PC-3 (cell line): ENCODE data around the gene TMEM178A. TPM values are rescaled to one million over a fixed set of nuclear protein-coding genes. Genes with fewer than 3 reads are reported as not detected.

Source experiments
- ATAC-seq: fragments of 200-7000 bp; cut with Tn5 transposase; 2 replicates; pipeline ENCODE4 v1.9.1; 2020; ENCODE audit warnings: mild to moderate bottlenecking, moderate library complexity
- BruUV-seq: library from RNA; stranded (reverse); fragments of 400-500 nt; replicated peaks from 2 replicates; lab custom pipeline; 2021; lab: Mats Ljungman, UMichigan
- CTCF ChIA-PET: fragments of 300-600 bp; sonication (Branson Sonifier 250); formaldehyde crosslinking; loops from one replicate; lab custom pipeline; 2022; ENCODE audit warnings: antibody characterized with exemption; lab: Charles Lee
- POLR2A ChIA-PET: fragments of 300-600 bp; sonication (Branson Sonifier 250); formaldehyde crosslinking; loops from one replicate; lab custom pipeline; 2022; ENCODE audit warnings: antibody characterized with exemption; ENCODE audit not compliant: unreplicated experiment; lab: Charles Lee
- DNase-seq: peaks from one replicate; pipeline ENCODE4 v3.0.0-alpha.2; 2015
- H2AFZ ChIP-seq: fragments of 300-600 bp; sonication (generic); 2 replicates; pipeline ENCODE4 v1.6.0; 2016; ENCODE audit warnings: antibody characterized with exemption, low read length
- H3F3A ChIP-seq: fragments of 300-600 bp; sonication (generic); one replicate; pipeline ENCODE4 v1.6.0; 2017; ENCODE audit warnings: antibody characterized with exemption, low read length, control low read depth, mild to moderate bottlenecking; ENCODE audit not compliant: unreplicated experiment
- H3K27ac ChIP-seq: fragments of 300-600 bp; sonication (generic); 2 replicates; pipeline ENCODE4 v1.5.1; 2016; ENCODE audit warnings: mild to moderate bottlenecking, low read length
- H3K27me3 ChIP-seq: fragments of 300-600 bp; sonication (generic); 2 replicates; pipeline ENCODE4 v1.6.1; 2016; ENCODE audit warnings: low read length, mixed read lengths
- H3K36me3 ChIP-seq: fragments of 300-600 bp; sonication (generic); 2 replicates; pipeline ENCODE4 v1.6.1; 2016; ENCODE audit warnings: low read depth, mixed run types, low read length, mixed read lengths
- H3K4me1 ChIP-seq: fragments of 300-600 bp; sonication (generic); 2 replicates; pipeline ENCODE4 v1.5.1; 2016; ENCODE audit warnings: low read length; ENCODE audit not compliant: insufficient read depth
- H3K4me2 ChIP-seq: fragments of 300-600 bp; sonication (generic); 2 replicates; pipeline ENCODE4 v1.6.0; 2016; ENCODE audit warnings: low read length
- H3K4me3 ChIP-seq: fragments of 300-600 bp; sonication (generic); 2 replicates; pipeline ENCODE4 v1.5.1; 2016; ENCODE audit warnings: mild to moderate bottlenecking, low read length, mixed read lengths
- H3K79me2 ChIP-seq: fragments of 300-600 bp; sonication (generic); 2 replicates; pipeline ENCODE4 v1.6.1; 2017; ENCODE audit warnings: low read length, mixed read lengths
- H3K9ac ChIP-seq: fragments of 300-600 bp; sonication (generic); 2 replicates; pipeline ENCODE4 v1.6.0; 2016; ENCODE audit warnings: mild to moderate bottlenecking, low read length
- H3K9me2 ChIP-seq: fragments of 300-600 bp; sonication (generic); replicated peaks from 2 replicates; pipeline ENCODE4 v1.6.1; 2016; ENCODE audit warnings: mixed run types, low read length, mixed read lengths
- H3K9me3 ChIP-seq: fragments of 300-600 bp; sonication (generic); 2 replicates; pipeline ENCODE4 v1.6.1; 2016; ENCODE audit warnings: low read length, mixed read lengths
- H4K20me1 ChIP-seq: fragments of 300-600 bp; sonication (generic); 2 replicates; pipeline ENCODE4 v1.6.1; 2016; ENCODE audit warnings: low read length, mixed read lengths
- CTCF ChIP-seq: fragments of 300-600 bp; sonication (generic); conservative IDR thresholded peaks from 2 replicates; pipeline ENCODE4 v1.5.1; 2017; ENCODE audit warnings: antibody characterized with exemption, low read depth, mild to moderate bottlenecking, low read length
- EZH2 ChIP-seq: fragments of 300-600 bp; sonication (generic); IDR thresholded peaks from one replicate; pipeline ENCODE4 v1.6.1; 2017; ENCODE audit warnings: antibody characterized with exemption, mild to moderate bottlenecking, low read length; ENCODE audit not compliant: unreplicated experiment
- EZH2phosphoT487 ChIP-seq: fragments of 300-600 bp; sonication (generic); IDR thresholded peaks from 2 replicates; pipeline ENCODE4 v1.6.1; 2018; ENCODE audit warnings: mild to moderate bottlenecking, antibody characterized with exemption, low read length, borderline replicate concordance
- intact Hi-C: fragments of 100-400 bp; cut with micrococcal nuclease; formaldehyde crosslinking; loops from 2 replicates; pipeline ENCODE4 v1.9.0; 2023
- total RNA-seq: library from RNA; depleted of rRNA; stranded (reverse); fragments of >200 nt; gene quantifications from 2 replicates; pipeline ENCODE4 v1.2.3, GENCODE V29; 2014; rRNA removed

Gene TMEM178A
- total RNA-seq, 1 experiment from 2014 or later = 0.33 TPM

- TF ChIP-seq CTCF (no peak), EZH2 (no peak), EZH2phosphoT487 (no peak)
- Histone ChIP-seq H3K36me3 (peaks cover 39% of the 10 kb centered on the region), H3F3A (no peaks in the 10 kb centered on the region), H3K79me2 (no peaks in the 10 kb centered on the region), H3K9ac (no peak overlapping the region), H3K27me3 (no peaks in the 10 kb centered on the region), H3K27ac (no peak overlapping the region), H3K9me2 (no peaks in the 10 kb centered on the region), H3K4me3 (no peak overlapping the region), H4K20me1 (no peaks in the 10 kb centered on the region), H2AFZ (no peak overlapping the region), H3K4me1 (no peaks in the 10 kb centered on the region), H3K4me2 (no peak overlapping the region), H3K9me3 (no peaks in the 10 kb centered on the region)
- ChIA-PET POLR2A (no interaction called here), CTCF (no interaction called here)
- no peak; the same call in 1 of the 2 replicates for ATAC-seq
- BruUV-seq = no TSS peak
- no peak for DNase-seq
- intact Hi-C loops = no loop called here
These were observed 96.7 kb downstream of the TMEM178A start for GRCh38 chr2:39762448-39762847.

Other genes with a start within 250 kb of the TMEM178A start
- gene MAP4K3, start 228.6 kb upstream of the TMEM178A start, total RNA-seq = 81.1 and 97.4 TPM in 2 replicates
- gene THUMPD2, start 113.3 kb downstream of the TMEM178A start, total RNA-seq = 10.2 and 11.9 TPM in 2 replicates